Mucosa of rectum (tissue), 2 donors: ENCODE data around the gene NRXN3.

ENCODE experiments used
- H3K27ac ChIP-seq, 2 donors: one replicate each; pipeline ENCODE4 v1.7.0; 2013; ENCODE audit warnings: inconsistent platforms in 2 of 2, low read depth in 2 of 2, low read length in 2 of 2
- H3K27me3 ChIP-seq, 2 donors: one replicate each; pipeline ENCODE4 v1.7.0; 2013; ENCODE audit warnings: low read length in 2 of 2; ENCODE audit not compliant: control insufficient read depth in 2 of 2, insufficient read depth in 2 of 2
- H3K36me3 ChIP-seq, 2 donors: one replicate each; pipeline ENCODE4 v1.7.0; 2013; ENCODE audit warnings: low read length in 2 of 2; ENCODE audit not compliant: control insufficient read depth in 2 of 2, insufficient read depth in 2 of 2
- H3K4me1 ChIP-seq, 2 donors: one replicate each; pipeline ENCODE4 v1.7.0; 2013; ENCODE audit warnings: low read length in 2 of 2, mild to moderate bottlenecking in 1 of 2; ENCODE audit not compliant: control insufficient read depth in 2 of 2, insufficient read depth in 2 of 2
- H3K4me3 ChIP-seq, 2 donors: one replicate each; pipeline ENCODE4 v1.7.0; 2013; ENCODE audit warnings: low read length in 2 of 2
- H3K9ac ChIP-seq, 2 donors: one replicate each; pipeline ENCODE4 v1.7.0; 2013; ENCODE audit warnings: low read length in 2 of 2, low read depth in 1 of 2, mild to moderate bottlenecking in 1 of 2
- H3K9me3 ChIP-seq, 2 donors: one replicate each; pipeline ENCODE4 v1.7.0; 2013; ENCODE audit warnings: low read length in 2 of 2; ENCODE audit not compliant: control insufficient read depth in 2 of 2
- donor health status: healthy.
- donor health status: Normal muscosa, but diverticular disease.

The NRXN3 gene

GRCh38 chr14:79549515-79549914 is 1379.3 kb downstream of the NRXN3 start:
- no peaks in the 10 kb centered on the region for H3K27me3 ChIP-seq
- H3K9me3 ChIP-seq = no peaks in the 10 kb centered on the region
- H3K27ac ChIP-seq = no peak overlapping the region
- no peak overlapping the region for H3K9ac ChIP-seq
- no peaks in the 10 kb centered on the region for H3K36me3 ChIP-seq
- H3K4me1 ChIP-seq = no peaks in the 10 kb centered on the region
- no peak overlapping the region for H3K4me3 ChIP-seq

- no peak overlapping the region for H3K4me3 ChIP-seq
- H3K9me3 ChIP-seq = no peaks in the 10 kb centered on the region
- no peak overlapping the region for H3K9ac ChIP-seq
- H3K36me3 ChIP-seq = no peaks in the 10 kb centered on the region
- H3K4me1 ChIP-seq = no peaks in the 10 kb centered on the region
- no peaks in the 10 kb centered on the region for H3K27me3 ChIP-seq
- no peak overlapping the region for H3K27ac ChIP-seq
These were observed 1381.3 kb downstream of the NRXN3 start for GRCh38 chr14:79551523-79551922.

GRCh38 chr14:79552778-79553177 is 1382.6 kb downstream of the NRXN3 start:
- no peaks in the 10 kb centered on the region for H3K9me3 ChIP-seq
- no peak overlapping the region for H3K4me3 ChIP-seq
- no peaks in the 10 kb centered on the region for H3K27me3 ChIP-seq
- H3K4me1 ChIP-seq = no peaks in the 10 kb centered on the region
- H3K36me3 ChIP-seq = no peaks in the 10 kb centered on the region
- H3K27ac ChIP-seq = no peak overlapping the region
- H3K9ac ChIP-seq = no peak overlapping the region

GRCh38 chr14:79554816-79555215 is 1384.6 kb downstream of the NRXN3 start:
- Histone ChIP-seq H3K4me1 (no peaks in the 10 kb centered on the region), H3K9me3 (no peaks in the 10 kb centered on the region), H3K27me3 (no peaks in the 10 kb centered on the region), H3K9ac (no peak overlapping the region), H3K4me3 (no peak overlapping the region), H3K27ac (no peak overlapping the region), H3K36me3 (no peaks in the 10 kb centered on the region)

GRCh38 chr14:79555429-79555828 is 1385.3 kb downstream of the NRXN3 start:
- no peaks in the 10 kb centered on the region for H3K27me3 ChIP-seq
- H3K4me3 ChIP-seq = no peak overlapping the region
- H3K9me3 ChIP-seq = no peaks in the 10 kb centered on the region
- no peaks in the 10 kb centered on the region for H3K36me3 ChIP-seq
- no peak overlapping the region for H3K9ac ChIP-seq
- no peaks in the 10 kb centered on the region for H3K4me1 ChIP-seq
- no peak overlapping the region for H3K27ac ChIP-seq

GRCh38 chr14:79557309-79557708 is 1387.1 kb downstream of the NRXN3 start:
- no peaks in the 10 kb centered on the region for H3K27me3 ChIP-seq
- H3K36me3 ChIP-seq = no peaks in the 10 kb centered on the region
- no peak overlapping the region for H3K9ac ChIP-seq
- H3K4me1 ChIP-seq = no peaks in the 10 kb centered on the region
- no peak overlapping the region for H3K4me3 ChIP-seq
- H3K9me3 ChIP-seq = no peaks in the 10 kb centered on the region
- H3K27ac ChIP-seq = no peak overlapping the region

GRCh38 chr14:79562185-79562584 is 1392.0 kb downstream of the NRXN3 start:
- Histone ChIP-seq H3K4me3 (no peak overlapping the region), H3K9ac (no peak overlapping the region), H3K9me3 (no peaks in the 10 kb centered on the region)

GRCh38 chr14:79564371-79564770 is 1394.2 kb downstream of the NRXN3 start:
- Histone ChIP-seq H3K27me3 (no peaks in the 10 kb centered on the region), H3K4me3 (no peak overlapping the region), H3K4me1 (no peaks in the 10 kb centered on the region), H3K9ac (no peak overlapping the region), H3K27ac (no peak overlapping the region), H3K36me3 (no peaks in the 10 kb centered on the region), H3K9me3 (no peaks in the 10 kb centered on the region)

More at GRCh38 chr14:79562185-79562584, 1392.0 kb downstream of the NRXN3 start:
- no peak overlapping the region for H3K27ac ChIP-seq
- H3K36me3 ChIP-seq = no peaks in the 10 kb centered on the region
- H3K27me3 ChIP-seq = no peaks in the 10 kb centered on the region
- no peaks in the 10 kb centered on the region for H3K4me1 ChIP-seq

GRCh38 chr14:79567306-79567705 is 1397.1 kb downstream of the NRXN3 start:
- Histone ChIP-seq H3K27ac (no peak overlapping the region), H3K9ac (no peak overlapping the region), H3K27me3 (no peaks in the 10 kb centered on the region), H3K9me3 (no peaks in the 10 kb centered on the region), H3K4me1 (no peaks in the 10 kb centered on the region), H3K4me3 (no peak overlapping the region), H3K36me3 (no peaks in the 10 kb centered on the region)

GRCh38 chr14:79568594-79568993 is 1398.4 kb downstream of the NRXN3 start:
- Histone ChIP-seq H3K9me3 (no peaks in the 10 kb centered on the region), H3K36me3 (no peaks in the 10 kb centered on the region), H3K27me3 (no peaks in the 10 kb centered on the region), H3K27ac (no peak overlapping the region), H3K9ac (no peak overlapping the region), H3K4me3 (no peak overlapping the region), H3K4me1 (no peaks in the 10 kb centered on the region)

- Histone ChIP-seq H3K9ac (no peak overlapping the region), H3K4me1 (no peaks in the 10 kb centered on the region), H3K4me3 (no peak overlapping the region), H3K36me3 (no peaks in the 10 kb centered on the region), H3K27me3 (no peaks in the 10 kb centered on the region), H3K9me3 (no peaks in the 10 kb centered on the region), H3K27ac (no peak overlapping the region)
These were observed 1398.9 kb downstream of the NRXN3 start for GRCh38 chr14:79569072-79569471.
